Ishikawa (cell line): ENCODE measurements around the gene SLC27A4.

Experiments used
- CEBPB ChIP-seq: IDR thresholded peaks from 2 replicates; pipeline ENCODE4 v1.6.1; 2012
- CREB1 ChIP-seq: IDR thresholded peaks from 2 replicates; pipeline ENCODE4 v1.6.1; 2012; ENCODE audit warnings: low read depth
- EGR1 ChIP-seq: IDR thresholded peaks from 2 replicates; pipeline ENCODE4 v1.6.1; 2012
- EP300 ChIP-seq: IDR thresholded peaks from 2 replicates; pipeline ENCODE4 v1.6.1; 2012; ENCODE audit warnings: borderline replicate concordance
- FOXM1 ChIP-seq: IDR thresholded peaks from 2 replicates; pipeline ENCODE4 v1.6.1; 2012; ENCODE audit warnings: low read depth, borderline replicate concordance
- NFIC ChIP-seq: IDR thresholded peaks from 2 replicates; pipeline ENCODE4 v1.6.1; 2012
- RAD21 ChIP-seq: IDR thresholded peaks from 2 replicates; pipeline ENCODE4 v1.6.1; 2012; ENCODE audit warnings: low read depth
- TAF1 ChIP-seq: IDR thresholded peaks from 2 replicates; pipeline ENCODE4 v1.6.1; 2012; ENCODE audit warnings: low read depth, mild to moderate bottlenecking
- TCF12 ChIP-seq: IDR thresholded peaks from 2 replicates; pipeline ENCODE4 v1.6.1; 2012; ENCODE audit warnings: low read depth
- TEAD4 ChIP-seq: IDR thresholded peaks from 2 replicates; pipeline ENCODE4 v1.6.1; 2012
- ZBTB7A ChIP-seq: IDR thresholded peaks from 2 replicates; pipeline ENCODE4 v1.6.1; 2012; ENCODE audit warnings: low read depth
- TF ChIP-seq, protein P1 (sequence below): IDR thresholded peaks from 2 replicates; pipeline ENCODE4 v1.6.1; 2012
- TF ChIP-seq, protein P2 (sequence below): IDR thresholded peaks from 2 replicates; pipeline ENCODE4 v1.6.1; 2012; ENCODE audit warnings: low read depth, mild to moderate bottlenecking

Gene SLC27A4

DNA sequence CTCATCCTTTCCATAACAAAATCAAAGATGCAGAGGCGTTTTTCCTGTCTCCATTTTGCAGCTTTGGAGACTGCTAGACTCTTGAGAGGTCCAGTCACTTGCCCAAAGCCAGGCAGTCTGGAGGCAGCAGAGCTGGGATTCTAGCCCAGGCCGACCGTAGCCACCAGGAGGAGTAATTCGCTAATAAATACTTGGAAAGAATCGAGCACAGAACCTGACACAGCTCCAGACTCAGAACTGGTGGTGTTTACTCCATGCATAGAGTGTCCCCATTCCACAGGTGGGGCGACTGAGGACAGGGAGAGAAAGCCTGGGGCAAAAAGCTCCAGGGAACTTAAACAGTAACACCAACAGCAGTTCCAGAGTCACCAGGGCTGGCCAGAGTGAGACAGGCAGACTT, 69.7 kb downstream of the SLC27A4 start:
- TF ChIP-seq EP300: no peak
- no peak for TF ChIP-seq TAF1
- TF ChIP-seq, protein P1, sequence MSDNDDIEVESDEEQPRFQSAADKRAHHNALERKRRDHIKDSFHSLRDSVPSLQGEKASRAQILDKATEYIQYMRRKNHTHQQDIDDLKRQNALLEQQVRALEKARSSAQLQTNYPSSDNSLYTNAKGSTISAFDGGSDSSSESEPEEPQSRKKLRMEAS: no peak
- no peak for TF ChIP-seq FOXM1
- no peak for TF ChIP-seq RAD21
- TF ChIP-seq TEAD4: no peak
- TF ChIP-seq CEBPB: no peak
- no peak for TF ChIP-seq TCF12
- no peak for TF ChIP-seq CREB1
- TF ChIP-seq NFIC: no peak
- TF ChIP-seq, protein P2, sequence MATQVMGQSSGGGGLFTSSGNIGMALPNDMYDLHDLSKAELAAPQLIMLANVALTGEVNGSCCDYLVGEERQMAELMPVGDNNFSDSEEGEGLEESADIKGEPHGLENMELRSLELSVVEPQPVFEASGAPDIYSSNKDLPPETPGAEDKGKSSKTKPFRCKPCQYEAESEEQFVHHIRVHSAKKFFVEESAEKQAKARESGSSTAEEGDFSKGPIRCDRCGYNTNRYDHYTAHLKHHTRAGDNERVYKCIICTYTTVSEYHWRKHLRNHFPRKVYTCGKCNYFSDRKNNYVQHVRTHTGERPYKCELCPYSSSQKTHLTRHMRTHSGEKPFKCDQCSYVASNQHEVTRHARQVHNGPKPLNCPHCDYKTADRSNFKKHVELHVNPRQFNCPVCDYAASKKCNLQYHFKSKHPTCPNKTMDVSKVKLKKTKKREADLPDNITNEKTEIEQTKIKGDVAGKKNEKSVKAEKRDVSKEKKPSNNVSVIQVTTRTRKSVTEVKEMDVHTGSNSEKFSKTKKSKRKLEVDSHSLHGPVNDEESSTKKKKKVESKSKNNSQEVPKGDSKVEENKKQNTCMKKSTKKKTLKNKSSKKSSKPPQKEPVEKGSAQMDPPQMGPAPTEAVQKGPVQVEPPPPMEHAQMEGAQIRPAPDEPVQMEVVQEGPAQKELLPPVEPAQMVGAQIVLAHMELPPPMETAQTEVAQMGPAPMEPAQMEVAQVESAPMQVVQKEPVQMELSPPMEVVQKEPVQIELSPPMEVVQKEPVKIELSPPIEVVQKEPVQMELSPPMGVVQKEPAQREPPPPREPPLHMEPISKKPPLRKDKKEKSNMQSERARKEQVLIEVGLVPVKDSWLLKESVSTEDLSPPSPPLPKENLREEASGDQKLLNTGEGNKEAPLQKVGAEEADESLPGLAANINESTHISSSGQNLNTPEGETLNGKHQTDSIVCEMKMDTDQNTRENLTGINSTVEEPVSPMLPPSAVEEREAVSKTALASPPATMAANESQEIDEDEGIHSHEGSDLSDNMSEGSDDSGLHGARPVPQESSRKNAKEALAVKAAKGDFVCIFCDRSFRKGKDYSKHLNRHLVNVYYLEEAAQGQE: no peak
- TF ChIP-seq ZBTB7A: no peak
- TF ChIP-seq EGR1: no peak
